ENCODE results near the gene GMPR.

The GMPR gene

GRCh38 chr6:16313732-16314131, 75.3 kb downstream of the GMPR start:
- no peak for TF ChIP-seq CSRNP3 (CRISPR knock-in tag; IDR thresholded peaks at IDR 0.05)
- TF ChIP-seq OSR1 (CRISPR knock-in tag; IDR thresholded peaks at IDR 0.05), result no peak
- TF ChIP-seq BACH2 (CRISPR knock-in tag; IDR thresholded peaks at IDR 0.05; ENCODE audit: borderline replicate concordance), result no peak
- ATAC-seq, result no peak

GRCh38 chr6:16314296-16314695, 75.9 kb downstream of the GMPR start:
- TF ChIP-seq GLIS3 (CRISPR knock-in tag; IDR thresholded peaks at IDR 0.05) (no peak), CSDC2 (CRISPR knock-in tag; IDR thresholded peaks at IDR 0.05) (no peak), ZFP3 (CRISPR knock-in tag; IDR thresholded peaks at IDR 0.05) (no peak), OSR1 (CRISPR knock-in tag; IDR thresholded peaks at IDR 0.05) (no peak)
- no peak for ATAC-seq

GRCh38 chr6:16316741-16317251, 78.4 kb downstream of the GMPR start:
- ATAC-seq, result no peak
- TF ChIP-seq CREB5 (CRISPR knock-in tag; IDR thresholded peaks at IDR 0.05; ENCODE audit: low read depth) (no peak), PATZ1 (CRISPR knock-in tag; IDR thresholded peaks at IDR 0.05; ENCODE audit: borderline replicate concordance) (no peak), GLIS3 (CRISPR knock-in tag; IDR thresholded peaks at IDR 0.05) (no peak), CSDC2 (CRISPR knock-in tag; IDR thresholded peaks at IDR 0.05) (no peak), POU6F1 (CRISPR knock-in tag; IDR thresholded peaks at IDR 0.05; ENCODE audit: borderline replicate concordance, low read depth) (no peak), ZFP3 (CRISPR knock-in tag; IDR thresholded peaks at IDR 0.05) (no peak)

GRCh38 chr6:16318538-16318937, 80.2 kb downstream of the GMPR start:
- TF ChIP-seq GLIS3 (CRISPR knock-in tag; IDR thresholded peaks at IDR 0.05) (no peak), POU6F1 (CRISPR knock-in tag; IDR thresholded peaks at IDR 0.05; ENCODE audit: borderline replicate concordance, low read depth) (no peak), CREB5 (CRISPR knock-in tag; IDR thresholded peaks at IDR 0.05; ENCODE audit: low read depth) (no peak), ARNTL (CRISPR knock-in tag; IDR thresholded peaks at IDR 0.05; ENCODE audit: borderline replicate concordance, low read depth) (no peak), RARB (CRISPR knock-in tag; IDR thresholded peaks at IDR 0.05) (no peak), CSDC2 (CRISPR knock-in tag; IDR thresholded peaks at IDR 0.05) (no peak), ESRRG (CRISPR knock-in tag; IDR thresholded peaks at IDR 0.05) (no peak), OSR1 (CRISPR knock-in tag; IDR thresholded peaks at IDR 0.05) (no peak), ZNF8 (CRISPR knock-in tag; IDR thresholded peaks at IDR 0.05) (no peak), TCF4 (CRISPR knock-in tag; IDR thresholded peaks at IDR 0.05; ENCODE audit: borderline replicate concordance) (no peak), ZNF565 (CRISPR knock-in tag; conservative IDR thresholded peaks at IDR 0.05; ENCODE audit: low read depth) (no peak)
- ATAC-seq, result no peak
